SK-N-MC (cell line): ENCODE data around the gene SYTL4.
"Not testable (repeated sequence)": the region's sequence is repeated elsewhere in the genome, so short reads cannot be mapped to it uniquely, and the experiment has no call there.

Source experiments
- DNase-seq: peaks from one replicate; pipeline ENCODE4 v3.0.0-alpha.2; 2011; ENCODE audit warnings: low read depth, low spot score
- H3K27ac ChIP-seq: fragments of 200-600 bp; sonication (generic); 2 replicates; pipeline ENCODE4 v1.5.1; 2016; ENCODE audit warnings: mixed run types
- H3K36me3 ChIP-seq: fragments of 200-600 bp; sonication (generic); 2 replicates; pipeline ENCODE4 v1.6.1; 2017; ENCODE audit warnings: antibody characterized with exemption, low read length, mixed read lengths; ENCODE audit not compliant: insufficient read depth
- H3K4me3 ChIP-seq: fragments of 200-600 bp; sonication (generic); 2 replicates; pipeline ENCODE4 v1.5.1; 2016
- H3K9ac ChIP-seq: fragments of 200-600 bp; sonication (generic); 2 replicates; pipeline ENCODE4 v1.8.0; 2017; ENCODE audit warnings: mixed run types, mixed read lengths; ENCODE audit not compliant: insufficient read length
- H3K9me3 ChIP-seq: fragments of 200-600 bp; sonication (generic); 2 replicates; pipeline ENCODE4 v1.6.1; 2017; ENCODE audit warnings: low read depth, mild to moderate bottlenecking, antibody characterized with exemption, low read length, moderate library complexity, mixed read lengths
- EZH2 ChIP-seq: fragments of 200-600 bp; sonication (generic); IDR thresholded peaks from one replicate; pipeline ENCODE4 v1.6.1; 2017; ENCODE audit warnings: antibody characterized with exemption
- FOXP2 ChIP-seq: optimal IDR thresholded peaks from 2 replicates; pipeline ENCODE3; 2011; ENCODE audit warnings: mild to moderate bottlenecking, moderate library complexity; ENCODE audit not compliant: insufficient read depth; ENCODE audit errors: extremely low read length, control extremely low read depth
- POLR2AphosphoS5 ChIP-seq: IDR thresholded peaks from 2 replicates; pipeline ENCODE4 v1.6.1; 2012; ENCODE audit warnings: mild to moderate bottlenecking, low read depth, low read length, borderline replicate concordance

SYTL4 gene

GRCh38 chrX:100745205-100745604 is 13.3 kb upstream of the SYTL4 start:
- H3K27ac ChIP-seq: no peak overlapping the region
- no peak for TF ChIP-seq POLR2AphosphoS5
- TF ChIP-seq EZH2: no peak
- TF ChIP-seq FOXP2: no peak

GRCh38 chrX:100743009-100743607 is 11.2 kb upstream of the SYTL4 start:
- TF ChIP-seq EZH2 (no peak), FOXP2 (no peak), POLR2AphosphoS5 (no peak)
- no peaks in the 10 kb centered on the region for H3K36me3 ChIP-seq
- H3K9ac ChIP-seq: no peak overlapping the region
- no peak overlapping the region for H3K27ac ChIP-seq
- no peaks in the 10 kb centered on the region for H3K9me3 ChIP-seq
- H3K4me3 ChIP-seq: no peak overlapping the region
- no peak for DNase-seq

More at GRCh38 chrX:100745205-100745604, 13.3 kb upstream of the SYTL4 start:
- Histone ChIP-seq H3K36me3 (no peaks in the 10 kb centered on the region), H3K9ac (no peak overlapping the region), H3K9me3 (no peaks in the 10 kb centered on the region), H3K4me3 (no peak overlapping the region)
- no peak for DNase-seq

- not testable (repeated sequence) for DNase-seq, H3K9ac ChIP-seq, H3K27ac ChIP-seq, H3K36me3 ChIP-seq, H3K9me3 ChIP-seq, H3K4me3 ChIP-seq
Observed at GRCh38 chrX:100724006-100724405, 7.9 kb downstream of the SYTL4 start.

DNA sequence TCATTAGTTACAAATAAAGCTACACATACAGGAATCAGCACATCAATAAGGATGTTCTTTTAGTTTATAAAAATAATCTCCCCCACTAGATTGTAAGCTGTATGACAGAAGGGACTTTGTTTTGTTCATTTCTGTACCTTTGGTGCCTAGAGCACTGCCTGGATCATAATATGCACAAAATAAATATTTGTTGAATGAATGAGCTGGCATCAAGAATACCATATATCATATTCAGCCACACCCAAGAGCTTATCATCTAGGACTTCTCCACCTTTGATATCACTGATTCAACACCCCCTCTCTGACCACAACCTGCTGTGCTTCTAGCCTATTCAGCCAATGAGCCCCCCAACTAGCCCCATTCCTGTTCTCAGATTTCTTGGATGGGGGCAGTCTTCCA is 10.6 kb downstream of the SYTL4 start:
- Histone ChIP-seq H3K36me3 (no peaks in the 10 kb centered on the region), H3K4me3 (no peak overlapping the region), H3K9ac (no peak overlapping the region), H3K27ac (no peak overlapping the region), H3K9me3 (no peaks in the 10 kb centered on the region)
- no peak for DNase-seq
- TF ChIP-seq FOXP2: no peak
- TF ChIP-seq POLR2AphosphoS5: no peak
- no peak for TF ChIP-seq EZH2

- Histone ChIP-seq H3K9ac (no peak overlapping the region), H3K4me3 (no peak overlapping the region), H3K36me3 (no peaks in the 10 kb centered on the region), H3K9me3 (no peaks in the 10 kb centered on the region), H3K27ac (no peak overlapping the region)
- TF ChIP-seq EZH2: no peak
- DNase-seq: no peak
Observed at GRCh38 chrX:100720301-100720700, 11.6 kb downstream of the SYTL4 start.

DNA sequence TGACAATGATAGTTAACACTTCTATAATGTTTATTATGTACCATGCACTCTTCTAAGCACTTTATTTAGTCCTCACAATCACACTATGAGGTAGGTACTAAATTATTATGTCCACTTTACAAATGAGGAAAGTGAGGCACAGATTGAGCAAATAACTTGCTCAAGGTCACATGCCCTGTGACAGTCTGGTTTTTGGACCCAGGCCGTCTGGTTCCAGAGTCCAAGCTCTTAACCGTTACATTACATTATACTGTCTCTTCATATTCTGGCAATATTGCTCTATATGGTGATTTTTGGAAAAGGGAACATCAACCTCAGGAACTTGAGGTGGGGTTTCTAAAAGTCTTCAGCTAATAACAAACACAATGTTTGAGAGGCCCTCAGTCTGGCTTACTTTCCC is 12.8 kb downstream of the SYTL4 start:
- Histone ChIP-seq H3K36me3 (no peaks in the 10 kb centered on the region), H3K9ac (no peak overlapping the region), H3K9me3 (no peaks in the 10 kb centered on the region), H3K27ac (no peak overlapping the region), H3K4me3 (no peak overlapping the region)
- no peak for DNase-seq
- TF ChIP-seq EZH2 (no peak), FOXP2 (no peak), POLR2AphosphoS5 (no peak)

DNA sequence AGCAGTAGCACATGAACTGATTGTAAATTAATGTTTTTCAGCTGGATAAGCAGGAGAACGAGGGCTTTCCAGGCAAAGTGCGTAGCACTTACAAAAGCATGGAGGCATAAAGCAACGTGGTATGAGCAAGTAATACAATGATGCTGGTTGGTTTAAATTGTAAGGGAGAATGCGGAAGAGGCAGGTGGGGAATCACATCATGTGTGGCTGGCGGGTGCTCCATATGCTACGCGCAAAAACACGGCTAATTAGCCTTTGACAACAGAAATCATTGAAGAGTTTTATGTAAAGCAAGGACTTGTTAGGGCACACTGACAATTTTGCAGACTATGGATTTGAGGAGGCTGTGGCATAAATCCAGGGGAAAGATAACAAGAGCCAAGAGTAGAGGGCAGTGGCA is 14.6 kb downstream of the SYTL4 start:
- H3K27ac ChIP-seq: no peak overlapping the region
- H3K9ac ChIP-seq: no peak overlapping the region
- H3K9me3 ChIP-seq: no peaks in the 10 kb centered on the region
- no peaks in the 10 kb centered on the region for H3K36me3 ChIP-seq
- no peak for DNase-seq
- TF ChIP-seq EZH2 (no peak), POLR2AphosphoS5 (no peak), FOXP2 (no peak)
- no peak overlapping the region for H3K4me3 ChIP-seq

DNA sequence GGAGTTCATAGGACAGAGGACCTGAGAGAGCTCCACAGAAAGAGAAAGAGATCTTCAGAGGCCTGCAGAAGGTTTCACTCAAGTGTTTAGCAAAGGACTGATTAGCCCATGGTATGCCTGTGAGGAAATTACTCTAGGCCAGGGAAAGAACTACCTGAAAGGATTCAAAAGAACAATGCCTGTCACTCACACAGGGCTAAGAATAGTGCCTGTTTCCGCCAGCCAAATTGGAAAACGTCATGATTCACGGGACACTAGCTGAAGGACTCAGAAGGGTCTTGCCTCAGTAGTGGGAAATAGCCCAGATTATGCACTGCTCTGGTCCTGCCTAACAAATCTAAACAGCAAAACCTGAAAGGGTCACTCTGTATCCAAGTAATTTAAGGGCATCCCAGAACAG is 21.1 kb downstream of the SYTL4 start:
- Histone ChIP-seq H3K36me3 (no peaks in the 10 kb centered on the region), H3K9ac (no peak overlapping the region), H3K9me3 (no peaks in the 10 kb centered on the region), H3K27ac (no peak overlapping the region), H3K4me3 (no peak overlapping the region)
- no peak for DNase-seq
- TF ChIP-seq POLR2AphosphoS5: no peak
- TF ChIP-seq FOXP2: no peak

DNA sequence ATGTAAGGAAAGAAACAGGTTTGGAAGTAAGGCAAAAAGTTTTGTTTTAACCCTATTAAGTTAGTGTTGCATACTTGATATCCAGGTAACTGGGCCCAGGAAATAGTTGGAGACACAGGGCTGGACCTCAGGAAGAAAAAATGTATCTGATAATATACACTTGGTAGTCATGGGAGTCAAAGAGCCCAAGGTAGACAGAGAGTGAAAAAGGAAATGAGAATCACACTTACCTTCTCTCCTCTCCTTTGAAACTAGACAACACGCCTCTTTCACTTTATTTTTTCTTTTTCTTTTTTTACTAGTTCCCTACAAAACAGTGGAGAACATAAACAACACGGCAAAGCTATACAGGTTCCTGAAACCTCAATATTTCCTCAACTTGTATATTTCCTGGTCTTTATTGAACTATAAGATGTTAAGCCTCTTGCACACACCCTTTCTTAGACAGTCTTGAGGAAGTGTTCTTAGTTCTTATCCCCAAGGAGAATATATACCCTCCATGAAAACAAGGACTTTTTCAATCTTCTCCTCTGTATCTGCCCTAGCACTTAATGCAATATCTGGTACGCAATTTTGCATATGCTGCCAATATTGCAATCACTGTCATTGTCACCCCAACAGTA is 27.2 kb downstream of the SYTL4 start:
- no peaks in the 10 kb centered on the region for H3K36me3 ChIP-seq
- DNase-seq: no peak
- TF ChIP-seq POLR2AphosphoS5 (no peak), EZH2 (no peak), FOXP2 (no peak)
- no peaks in the 10 kb centered on the region for H3K9me3 ChIP-seq
- no peak overlapping the region for H3K27ac ChIP-seq
- no peak overlapping the region for H3K9ac ChIP-seq
- H3K4me3 ChIP-seq: no peak overlapping the region

- Histone ChIP-seq H3K27ac (no peak overlapping the region), H3K36me3 (no peaks in the 10 kb centered on the region), H3K4me3 (no peak overlapping the region), H3K9me3 (no peaks in the 10 kb centered on the region), H3K9ac (no peak overlapping the region)
- DNase-seq: no peak
- TF ChIP-seq FOXP2 (no peak), EZH2 (no peak), POLR2AphosphoS5 (no peak)
Observed at GRCh38 chrX:100700809-100701208, 31.1 kb downstream of the SYTL4 start.
